Stimulated activated CD8-positive, alpha-beta memory T cell treated with anti-CD3 and anti-CD28 coated beads, Interleukin-12 subunit alpha, Interleukin-12 subunit beta, amount 100 ng/mL, for 4 hours (primary cell): ENCODE data around the gene TMC5.

Source experiments
- DNase-seq: peaks from one replicate; pipeline ENCODE4 v3.0.0-alpha.2; 2020; ENCODE audit warnings: low read depth

Gene TMC5

GRCh38 chr16:19463468-19464315 lies 46.0 kb downstream of the TMC5 start:
- no peak for DNase-seq

- DNase-seq = no peak
Measured at GRCh38 chr16:19468300-19468699, 50.6 kb downstream of the TMC5 start.

GRCh38 chr16:19472482-19472881 lies 54.8 kb downstream of the TMC5 start:
- no peak for DNase-seq

GRCh38 chr16:19474617-19475016 lies 56.9 kb downstream of the TMC5 start:
- DNase-seq = no peak

GRCh38 chr16:19478505-19478904 lies 60.8 kb downstream of the TMC5 start:
- no peak for DNase-seq

DNA sequence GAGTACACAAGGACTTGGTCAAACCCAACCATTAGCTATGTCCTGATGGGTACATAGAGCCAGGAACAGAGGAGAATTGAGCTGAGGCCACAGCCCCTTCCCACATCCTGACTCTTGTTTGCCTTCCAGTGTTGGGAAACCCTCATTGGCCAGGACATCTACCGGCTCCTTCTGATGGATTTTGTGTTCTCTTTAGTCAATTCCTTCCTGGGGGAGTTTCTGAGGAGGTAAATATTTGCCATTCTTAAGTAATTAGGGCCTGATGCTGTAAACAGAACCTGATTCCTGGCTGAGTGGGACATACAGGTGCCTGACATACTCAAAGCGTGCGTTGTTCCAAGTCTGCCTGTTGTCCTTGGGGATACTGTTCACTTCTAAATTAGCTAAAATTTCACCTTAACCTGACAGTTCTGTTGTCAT lies 61.6 kb downstream of the TMC5 start:
- DNase-seq = no peak

DNA sequence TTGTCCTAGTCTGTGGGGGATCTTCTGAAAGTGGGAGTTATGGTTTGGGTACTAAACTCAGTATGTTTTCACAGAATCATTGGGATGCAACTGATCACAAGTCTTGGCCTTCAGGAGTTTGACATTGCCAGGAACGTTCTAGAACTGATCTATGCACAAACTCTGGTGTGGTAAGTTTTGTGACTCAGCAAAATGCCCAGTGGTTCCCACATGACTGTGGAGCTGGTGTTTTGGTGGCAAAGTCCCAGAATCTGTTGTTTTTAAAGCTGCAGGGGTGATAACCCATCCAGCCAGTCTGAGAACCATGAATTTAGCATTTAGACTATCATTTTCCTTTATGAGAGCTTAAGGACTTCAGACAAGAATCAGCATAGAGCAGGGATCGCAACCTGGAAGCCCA lies 63.6 kb downstream of the TMC5 start:
- no peak for DNase-seq

DNA sequence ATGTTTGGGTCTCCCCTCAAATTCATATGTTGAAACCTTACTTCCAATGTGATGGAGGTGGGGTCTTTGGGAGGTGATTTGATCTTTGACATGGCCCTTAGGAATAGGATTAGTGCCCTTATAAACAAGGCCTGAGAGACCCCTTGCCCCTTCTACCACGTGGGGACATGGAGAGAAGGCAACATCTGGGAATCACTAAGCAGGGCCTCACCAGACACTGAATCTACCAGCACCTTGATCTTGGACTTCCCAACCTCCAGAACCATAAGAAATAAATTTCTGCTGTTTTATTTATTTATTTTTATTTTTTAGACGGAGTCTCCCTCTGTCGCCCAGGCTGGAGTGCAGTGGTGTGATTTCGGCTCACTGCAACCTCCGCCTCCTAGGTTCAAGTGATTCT lies 64.1 kb downstream of the TMC5 start:
- no peak for DNase-seq

GRCh38 chr16:19482291-19482690 lies 64.6 kb downstream of the TMC5 start:
- DNase-seq = no peak

DNA sequence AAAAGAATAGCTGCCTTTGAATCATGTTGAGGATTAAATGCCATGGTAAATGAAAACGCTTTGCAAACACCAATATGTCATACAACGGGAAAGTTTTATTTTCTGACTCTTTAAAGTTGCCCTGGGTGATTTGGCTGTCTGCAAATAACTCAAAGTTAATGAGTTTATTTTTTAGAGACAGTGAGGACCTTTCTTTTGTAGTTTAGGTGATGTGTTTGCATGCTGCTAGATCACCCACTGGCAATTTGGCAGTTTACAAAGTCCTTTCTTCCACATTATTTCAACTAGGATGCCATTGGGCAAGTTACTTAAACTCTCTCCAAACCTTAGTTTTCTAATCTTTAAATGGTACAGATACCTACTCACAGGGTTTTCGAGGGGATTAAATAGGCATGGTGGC lies 66.4 kb downstream of the TMC5 start:
- DNase-seq = no peak

- no peak for DNase-seq
Measured at GRCh38 chr16:19485611-19486010, 67.9 kb downstream of the TMC5 start.

GRCh38 chr16:19486051-19486450 lies 68.4 kb downstream of the TMC5 start:
- DNase-seq = no peak

DNA sequence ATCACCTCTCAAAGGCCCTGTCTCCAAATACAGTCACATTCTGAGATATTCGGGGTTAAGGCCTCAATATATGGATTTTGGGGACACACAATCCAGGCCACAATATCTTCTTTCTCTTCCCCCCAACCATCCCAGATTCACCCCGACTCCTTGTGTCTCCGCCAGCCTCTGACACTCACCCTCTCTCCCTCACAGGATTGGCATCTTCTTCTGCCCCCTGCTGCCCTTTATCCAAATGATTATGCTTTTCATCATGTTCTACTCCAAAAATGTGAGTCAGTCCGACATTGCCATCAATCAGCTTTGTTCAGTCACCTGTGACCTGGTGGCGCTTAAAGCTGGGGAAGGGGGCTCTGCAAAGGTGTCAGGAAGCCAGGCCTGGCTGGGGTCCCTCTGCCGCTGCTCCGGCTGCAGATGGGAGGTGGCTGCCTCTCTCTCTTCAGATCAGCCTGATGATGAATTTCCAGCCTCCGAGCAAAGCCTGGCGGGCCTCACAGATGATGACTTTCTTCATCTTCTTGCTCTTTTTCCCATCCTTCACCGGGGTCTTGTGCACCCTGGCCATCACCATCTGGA lies 69.2 kb downstream of the TMC5 start:
- DNase-seq = no peak

- DNase-seq = no peak
Measured at GRCh38 chr16:19488213-19488640, 70.5 kb downstream of the TMC5 start.

GRCh38 chr16:19490619-19491018 lies 72.9 kb downstream of the TMC5 start:
- no peak for DNase-seq

DNA sequence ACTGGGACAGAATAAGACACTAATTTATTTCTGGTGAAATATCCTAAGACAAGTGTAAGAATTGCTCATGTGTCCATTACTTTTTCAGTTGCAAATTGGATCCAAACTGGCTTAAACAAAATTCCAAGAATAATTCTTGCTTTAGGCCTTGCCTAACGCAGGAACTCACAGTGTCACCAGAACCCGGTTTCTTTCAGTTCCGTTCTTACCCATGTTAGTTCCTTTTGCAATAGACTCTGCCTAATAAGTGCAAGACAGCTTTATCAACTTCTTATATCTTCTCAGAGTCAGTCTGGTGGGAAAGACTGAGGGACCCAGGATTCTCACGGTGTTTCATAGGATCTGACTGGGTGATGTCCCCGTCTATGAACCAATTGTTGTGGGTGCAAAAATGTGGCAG lies 79.5 kb downstream of the TMC5 start:
- DNase-seq = no peak

GRCh38 chr16:19499006-19499405 lies 81.3 kb downstream of the TMC5 start:
- DNase-seq = no peak

GRCh38 chr16:19499481-19499880 lies 81.8 kb downstream of the TMC5 start:
- no peak for DNase-seq

DNA sequence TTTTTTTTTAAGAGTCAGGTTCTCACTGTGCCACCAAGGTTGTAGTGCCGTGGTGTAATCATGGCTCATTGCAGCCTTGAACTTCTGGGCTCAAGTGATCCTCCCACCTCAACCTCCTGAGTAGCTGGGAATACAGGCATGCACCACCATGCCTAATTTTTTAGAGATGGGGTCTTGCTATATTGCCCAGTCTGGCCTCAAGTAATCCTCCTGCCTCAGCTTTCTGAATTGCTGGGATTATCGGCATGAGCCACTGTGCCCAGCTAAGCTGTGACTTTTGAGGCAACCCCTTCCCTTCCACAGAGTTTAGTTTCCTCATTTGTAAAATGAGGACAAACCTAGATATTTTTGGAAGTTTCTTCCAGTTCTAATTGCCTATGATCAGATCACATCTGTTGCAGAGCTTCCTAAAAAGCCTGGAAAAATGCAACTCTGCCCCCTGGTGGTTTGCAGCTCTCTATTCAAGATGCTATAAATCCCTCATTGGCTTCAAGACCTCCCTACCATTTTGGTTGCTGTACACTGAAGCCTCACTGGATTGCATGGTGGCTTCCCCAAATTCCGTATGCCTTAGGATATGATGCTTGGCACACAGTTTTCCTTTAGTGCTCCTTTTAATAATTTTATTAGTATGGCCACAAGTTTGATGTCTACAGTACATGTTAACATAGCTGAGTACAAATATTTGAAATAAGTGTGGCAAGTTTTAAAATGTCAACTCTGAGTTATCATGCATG lies 84.9 kb downstream of the TMC5 start:
- no peak for DNase-seq

- no peak for DNase-seq
Measured at GRCh38 chr16:19503461-19504075, 85.9 kb downstream of the TMC5 start.

- no peak for DNase-seq
Measured at GRCh38 chr16:19505600-19506303, 88.1 kb downstream of the TMC5 start.

GRCh38 chr16:19506965-19507364 lies 89.3 kb downstream of the TMC5 start:
- DNase-seq = no peak
